NCI-H2227 (cell line): ENCODE data around the gene C4orf46.
A peak's percentile ranks its signal among the peaks of the same experiment; 100 is the strongest.
"Not testable (repeated sequence)": the region's sequence is repeated elsewhere in the genome, so short reads cannot be mapped to it uniquely, and the experiment has no call there.

ENCODE experiments used
- DNase-seq: peaks from one replicate; lab custom pipeline; 2025; ENCODE audit not compliant: unreplicated experiment; lab: John Stamatoyannopoulos, UW

The C4orf46 gene

DNA sequence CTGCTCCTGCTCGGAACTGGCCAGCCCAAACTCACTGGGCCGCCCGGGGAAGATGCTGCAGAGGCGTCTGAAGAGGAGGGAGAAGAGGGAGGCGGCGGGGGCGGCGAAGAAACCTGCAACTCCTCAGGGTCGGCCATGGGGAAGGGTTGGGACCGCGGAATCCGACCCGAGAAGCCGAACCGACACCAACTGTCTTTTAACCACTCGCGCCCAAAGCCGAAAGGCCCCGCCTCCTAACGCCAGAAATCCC, at the start of gene C4orf46:
Gene C4orf46 (minus strand): TSS at position 223 of the 250 bp plus-strand sequence. CDS start 86 bp downstream, at position 137.
- no peak for DNase-seq

DNA sequence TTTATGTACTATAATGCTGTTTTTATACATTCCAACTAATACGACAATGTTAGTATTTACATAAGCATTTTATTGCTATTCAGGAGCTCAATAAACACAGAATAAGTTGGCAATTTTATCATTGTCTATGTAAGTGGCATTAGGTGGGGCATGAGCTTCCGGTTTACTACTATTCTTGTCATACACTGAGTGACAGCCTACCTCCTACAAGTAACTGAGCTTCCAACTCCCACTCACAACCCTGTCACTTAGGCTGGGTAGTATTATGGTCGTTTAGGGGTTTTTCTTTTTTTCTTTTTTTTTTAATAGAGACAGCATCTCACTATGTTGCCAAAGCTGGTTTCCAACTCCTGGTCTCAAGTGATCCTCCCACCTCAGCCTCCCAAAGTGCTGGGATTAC, 44.1 kb upstream of the C4orf46 start:
- no peak for DNase-seq

DNA sequence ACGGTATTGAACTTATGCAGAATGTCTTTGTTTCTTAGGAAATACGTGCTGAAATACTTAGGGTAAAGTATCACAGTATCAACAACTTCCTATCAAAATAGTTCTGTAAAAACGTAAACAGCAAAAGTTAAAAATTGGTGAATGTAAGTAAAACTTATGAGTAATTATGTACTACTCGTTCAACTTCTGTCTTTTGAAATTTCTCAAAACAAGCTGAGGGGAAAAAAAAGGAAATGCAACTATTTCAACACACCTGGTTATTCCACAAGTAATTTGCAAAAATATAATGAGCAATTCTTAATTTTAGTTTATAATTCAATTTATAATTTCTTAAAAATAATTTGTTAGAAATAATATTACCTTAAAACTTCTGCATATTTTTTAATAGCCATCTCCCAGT, 43.2 kb upstream of the C4orf46 start:
- DNase-seq = no peak

DNA sequence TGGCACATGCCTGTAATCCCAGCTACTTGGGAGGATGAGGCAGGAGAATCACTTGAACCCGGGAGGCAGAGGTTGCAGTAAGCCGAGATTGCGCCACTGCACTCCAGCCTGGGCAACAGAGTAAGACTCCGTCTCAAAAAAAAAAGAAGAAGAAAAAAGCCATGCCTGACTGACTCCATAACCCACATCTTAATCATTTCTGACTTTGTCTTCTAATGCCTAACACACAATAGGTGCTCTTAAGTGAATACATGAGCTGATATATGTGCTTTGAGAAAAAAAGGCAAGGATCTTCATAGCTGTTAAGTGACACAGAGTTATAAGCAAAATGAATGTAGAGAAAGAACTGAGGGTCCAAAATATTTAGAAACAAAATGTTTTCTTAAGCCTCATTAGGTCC, 40.9 kb upstream of the C4orf46 start:
- not testable (repeated sequence) for DNase-seq

DNA sequence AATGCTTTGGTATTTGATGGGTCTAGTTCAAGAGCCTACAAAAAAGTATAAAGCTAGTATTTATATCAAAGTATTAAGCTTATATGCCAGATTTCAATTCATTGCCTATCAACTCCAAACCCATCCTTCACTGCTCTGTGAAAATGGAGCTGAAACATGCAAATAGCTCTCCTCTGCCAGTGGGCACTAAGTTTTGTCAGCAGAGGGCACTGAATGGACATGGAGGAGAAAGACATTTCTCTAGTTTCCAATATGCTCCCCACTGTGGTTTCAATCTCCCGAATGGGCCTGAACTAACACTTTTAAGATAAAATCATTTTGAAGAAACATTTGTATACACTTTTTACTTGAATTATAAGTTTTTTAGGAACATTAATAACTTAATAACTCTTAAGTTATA, 39.1 kb upstream of the C4orf46 start:
- peak; percentile 0 for DNase-seq

DNA sequence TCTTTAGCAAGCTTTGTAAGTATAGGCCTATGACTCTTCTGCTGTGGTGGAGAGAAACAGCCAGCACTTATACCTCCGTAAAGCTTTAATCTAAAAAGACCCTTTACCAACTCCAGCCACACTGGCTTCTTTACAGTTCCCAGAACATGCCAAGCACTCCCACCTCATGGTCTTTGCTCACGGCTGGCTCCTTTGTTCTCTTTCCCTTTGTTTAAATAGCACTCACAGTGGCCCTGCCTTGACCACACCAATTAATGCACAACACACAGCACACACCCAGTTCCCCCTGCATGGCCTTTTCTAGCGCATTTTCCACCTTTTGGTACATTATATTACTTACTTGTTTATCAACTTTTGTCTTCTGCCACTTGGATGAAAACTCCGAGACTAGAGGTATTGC, 32.6 kb upstream of the C4orf46 start:
- no peak for DNase-seq

DNA sequence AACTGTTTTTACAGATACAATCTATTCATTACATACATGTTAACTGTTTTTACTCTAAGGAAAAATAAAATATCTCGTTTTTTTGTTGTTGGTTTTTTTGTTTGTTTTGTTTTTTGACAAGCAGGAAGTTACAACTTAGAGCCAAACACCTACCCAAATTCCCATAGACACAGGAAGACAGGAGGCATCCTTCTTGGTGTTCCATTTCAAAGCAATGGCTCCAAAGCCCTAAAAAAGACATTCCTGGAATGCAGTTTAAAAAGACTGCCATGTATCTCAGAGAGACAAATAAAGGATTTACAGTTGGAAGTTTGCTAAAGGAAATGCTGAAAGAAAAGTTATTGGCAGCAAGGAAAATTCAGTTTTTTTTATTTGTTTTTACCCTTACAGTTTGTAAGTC, 17.1 kb upstream of the C4orf46 start:
- DNase-seq = no peak

DNA sequence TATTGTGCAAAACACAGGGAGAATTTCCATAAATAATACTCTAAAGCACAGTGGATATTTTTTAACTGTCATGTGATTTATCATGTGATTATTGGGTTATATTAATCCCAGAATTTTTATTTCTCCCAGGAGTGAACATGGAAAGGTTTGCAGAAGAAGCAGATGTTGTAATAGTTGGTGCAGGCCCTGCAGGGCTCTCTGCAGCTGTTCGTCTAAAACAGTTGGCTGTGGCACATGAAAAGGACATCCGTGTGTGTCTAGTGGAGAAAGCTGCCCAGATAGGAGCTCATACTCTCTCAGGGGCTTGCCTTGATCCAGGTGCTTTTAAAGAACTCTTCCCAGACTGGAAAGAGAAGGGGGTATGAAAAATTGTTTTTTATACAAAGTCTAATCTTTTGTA, 10.4 kb upstream of the C4orf46 start:
- DNase-seq = no peak

DNA sequence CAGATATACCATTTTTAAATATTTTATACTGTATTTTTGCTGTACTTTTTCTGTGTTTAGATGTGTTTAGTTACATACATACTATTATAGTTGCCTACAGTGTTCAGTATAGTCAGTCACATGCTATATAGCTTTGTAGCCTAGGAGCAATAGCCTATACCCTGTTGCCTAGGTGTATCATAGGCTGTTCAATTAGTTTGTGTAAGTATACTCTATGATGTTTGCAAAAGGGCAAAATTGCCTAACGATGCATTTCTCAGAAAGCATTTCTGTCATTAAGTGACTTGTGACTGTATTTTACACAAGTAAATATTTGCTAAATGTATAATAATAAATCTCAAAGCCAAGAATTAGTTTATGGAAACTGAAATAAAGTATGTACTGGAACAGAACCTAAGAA, 9.9 kb upstream of the C4orf46 start:
- no peak for DNase-seq

DNA sequence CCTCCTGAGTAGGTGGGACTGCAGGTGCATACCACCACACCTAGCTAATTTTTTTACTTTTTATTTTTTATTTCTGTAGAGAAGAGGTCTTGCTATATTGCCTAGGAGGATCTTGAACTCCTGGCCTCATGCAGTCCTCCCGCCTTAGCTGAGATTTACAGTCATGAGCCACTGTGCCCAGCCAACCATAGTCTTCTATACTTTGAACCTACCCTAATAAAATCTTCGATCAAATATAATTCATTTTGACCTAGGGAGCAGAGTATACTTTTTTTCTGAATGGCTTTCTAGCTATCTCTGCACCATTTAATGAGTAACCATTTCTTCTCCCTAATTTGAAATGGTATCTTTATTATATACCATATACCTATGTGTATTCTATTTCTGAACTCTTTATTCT, 7.1 kb upstream of the C4orf46 start:
- no peak for DNase-seq

DNA sequence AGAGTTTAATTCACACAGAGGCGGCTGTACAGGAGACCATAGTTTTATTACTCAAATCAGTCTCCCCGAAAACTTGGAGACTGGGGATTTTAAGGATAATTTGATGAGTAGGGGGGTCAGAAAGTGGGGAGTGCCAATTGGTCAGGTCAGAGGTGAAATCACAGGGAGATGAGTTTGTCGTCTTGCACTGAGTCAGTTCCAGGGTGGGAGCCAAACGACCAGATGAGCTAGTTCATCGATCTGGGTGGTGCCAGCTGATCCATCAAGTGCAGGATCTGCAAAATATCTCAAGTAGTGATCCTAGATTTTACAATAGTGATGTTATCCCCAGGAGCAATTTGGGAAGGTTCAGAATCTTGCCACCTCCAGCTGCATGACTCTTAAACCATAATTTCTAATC, 4.4 kb upstream of the C4orf46 start:
- DNase-seq = no peak

DNA sequence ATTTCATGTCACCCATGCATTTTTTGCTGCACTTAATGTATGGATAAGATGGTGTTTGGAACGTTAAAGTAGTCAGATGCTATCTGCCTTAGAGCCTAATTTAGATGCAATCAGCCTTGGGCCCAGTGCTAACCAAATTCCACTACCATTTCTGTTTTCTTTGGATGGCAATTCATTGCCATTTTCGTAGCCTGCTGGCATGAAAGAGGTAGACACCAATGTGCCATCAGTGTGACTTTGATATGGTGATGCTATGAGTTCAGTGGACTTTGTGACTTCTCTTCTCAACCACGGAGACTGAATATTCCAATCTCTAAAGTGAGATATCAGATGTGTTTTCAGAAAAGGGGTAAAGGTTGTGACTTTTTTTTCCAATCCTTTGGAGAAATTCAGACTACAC, 1.9 kb upstream of the C4orf46 start:
- no peak for DNase-seq

DNA sequence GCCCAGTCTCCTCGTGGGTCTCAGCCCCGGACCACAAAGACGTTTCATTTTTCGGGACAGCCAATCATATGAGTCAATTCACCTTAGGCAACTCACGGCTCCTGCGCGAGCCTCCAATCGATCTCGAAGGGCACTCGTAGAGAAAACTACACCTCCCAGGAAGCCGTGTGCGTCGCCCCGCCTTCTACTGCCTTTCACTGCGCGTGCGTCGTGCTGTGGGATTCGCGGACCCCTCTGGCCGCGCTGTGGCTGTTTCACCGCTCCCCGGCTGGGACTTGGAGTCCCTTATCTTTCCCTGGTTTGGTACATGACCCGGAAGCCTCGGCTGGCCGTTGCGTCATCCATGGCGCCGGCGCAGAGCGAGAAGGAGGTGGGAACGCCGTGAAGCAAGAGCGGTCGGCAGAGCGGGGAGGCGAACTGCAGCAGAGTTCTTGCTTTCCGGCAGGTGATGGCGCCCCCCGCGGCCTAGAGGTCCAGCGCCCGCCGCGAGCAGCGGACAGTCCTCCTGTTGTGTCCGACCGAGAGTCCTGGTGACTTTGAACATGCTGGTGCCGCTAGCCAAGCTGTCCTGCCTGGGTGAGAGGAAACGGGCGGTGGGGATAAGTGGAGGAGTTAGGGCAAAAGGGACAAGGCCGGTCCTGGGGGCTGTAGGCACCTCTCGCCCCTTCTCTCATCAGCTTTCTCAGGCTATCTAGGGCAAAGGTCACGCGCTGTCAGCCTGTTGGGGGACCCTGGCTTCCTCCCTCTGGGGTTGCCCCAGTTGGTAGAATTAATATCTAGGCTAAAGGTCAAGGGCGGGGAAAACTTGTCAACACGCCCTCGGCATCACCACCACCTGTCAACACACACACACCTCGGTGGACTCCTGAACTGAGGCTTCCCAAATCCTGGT, 474 bp upstream of the C4orf46 start, which contains the start of gene ETFDH:
Gene ETFDH (plus strand): TSS at position 382 of the 892 bp plus-strand sequence. CDS start 161 bp downstream, at position 543.
- peak; percentile 97 for DNase-seq

DNA sequence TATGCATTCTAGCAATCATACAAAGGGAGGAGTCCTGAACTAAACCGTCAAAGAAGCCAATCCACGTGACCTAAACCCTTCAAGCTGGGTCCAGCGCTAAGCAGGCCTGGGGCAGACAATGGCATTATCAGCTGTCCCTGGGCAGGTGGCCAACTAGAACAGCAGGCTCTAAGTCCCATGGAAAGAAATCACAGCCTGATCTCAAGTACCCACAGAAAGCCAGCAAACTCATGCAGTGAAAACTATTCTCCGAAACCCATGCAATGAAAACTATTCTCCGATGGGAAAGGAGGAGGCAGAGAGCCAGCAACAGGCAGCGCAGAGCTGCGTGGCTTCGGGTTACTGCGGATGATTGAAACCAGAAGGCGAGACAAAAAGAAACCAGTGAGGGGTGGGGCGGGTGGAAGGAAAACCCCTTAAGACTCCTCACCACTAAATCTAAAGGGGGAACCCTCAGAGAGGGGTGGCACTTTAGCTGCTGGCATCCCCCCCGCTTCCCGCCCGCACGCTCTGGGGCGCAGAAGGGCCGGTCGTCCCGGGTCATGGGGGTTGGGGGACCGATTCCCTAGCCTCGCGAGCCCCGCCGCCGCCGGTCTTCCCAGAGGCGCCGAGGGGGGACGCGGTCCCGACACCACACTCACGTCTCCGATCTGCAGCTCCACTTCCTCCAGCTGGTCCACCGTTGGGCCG, 567 bp downstream of the C4orf46 start:
- peak; percentile 60 for DNase-seq

DNA sequence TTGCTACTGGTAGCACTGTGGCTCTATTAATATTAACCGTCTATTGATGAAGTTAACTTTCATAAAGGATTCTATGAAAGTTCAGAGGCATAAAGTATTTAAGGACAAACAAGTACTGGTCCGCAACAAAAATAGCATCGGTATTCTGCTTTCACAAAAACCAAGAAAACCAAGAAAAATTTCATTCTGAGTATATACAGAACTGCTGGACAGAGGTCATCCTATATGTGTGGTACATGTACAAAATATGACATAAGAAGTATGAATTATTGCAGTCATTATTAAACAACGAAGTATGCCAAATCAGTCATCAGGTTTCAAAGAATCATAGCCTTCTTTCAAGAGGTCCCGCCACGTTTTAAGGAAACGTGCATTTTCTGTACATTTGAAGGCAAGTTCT, 2.4 kb downstream of the C4orf46 start:
- no peak for DNase-seq

DNA sequence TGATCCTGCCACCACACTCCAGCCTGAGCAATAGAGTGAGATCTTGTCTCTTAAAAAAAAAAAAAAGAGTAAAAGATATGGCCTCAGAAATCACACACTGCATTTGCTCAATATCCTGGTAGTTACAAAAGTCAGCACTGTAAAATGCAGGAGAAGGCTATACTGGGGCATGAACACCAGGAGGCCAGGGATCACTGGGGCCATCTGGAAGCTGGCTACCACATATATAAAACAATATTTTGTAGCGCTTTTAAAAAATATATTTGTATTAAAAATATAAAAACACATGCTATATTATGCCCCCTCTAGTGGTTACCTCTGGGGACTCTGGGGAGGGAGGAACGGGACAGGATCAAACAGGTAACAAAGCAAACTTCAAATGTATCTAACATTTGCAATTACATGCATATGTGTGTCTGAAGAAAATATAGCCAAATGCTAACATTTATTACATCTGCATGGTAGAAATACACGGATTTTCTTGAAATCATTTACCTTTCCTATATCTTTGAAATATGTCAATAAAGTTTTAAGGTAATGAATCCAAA, 4.0 kb downstream of the C4orf46 start:
- no peak for DNase-seq

DNA sequence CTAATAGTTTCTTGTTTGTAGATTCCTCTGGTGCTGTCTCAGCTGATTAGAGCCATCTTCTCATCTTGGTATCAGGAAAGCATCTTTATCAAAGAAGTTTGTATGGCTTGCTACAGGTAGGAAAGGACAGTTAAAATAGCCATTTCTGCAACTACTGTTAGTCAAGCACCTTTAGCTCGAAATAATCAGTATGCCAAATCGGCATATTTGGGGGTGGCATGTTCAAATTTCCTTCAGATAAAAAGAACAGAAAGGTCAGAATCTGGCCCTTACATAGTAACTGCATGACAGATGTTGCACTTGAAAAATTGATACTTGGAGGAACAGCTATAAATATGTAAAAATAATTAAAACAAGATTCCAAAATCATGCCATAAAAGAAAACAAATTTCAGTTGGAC, 4.8 kb downstream of the C4orf46 start:
- no peak for DNase-seq

DNA sequence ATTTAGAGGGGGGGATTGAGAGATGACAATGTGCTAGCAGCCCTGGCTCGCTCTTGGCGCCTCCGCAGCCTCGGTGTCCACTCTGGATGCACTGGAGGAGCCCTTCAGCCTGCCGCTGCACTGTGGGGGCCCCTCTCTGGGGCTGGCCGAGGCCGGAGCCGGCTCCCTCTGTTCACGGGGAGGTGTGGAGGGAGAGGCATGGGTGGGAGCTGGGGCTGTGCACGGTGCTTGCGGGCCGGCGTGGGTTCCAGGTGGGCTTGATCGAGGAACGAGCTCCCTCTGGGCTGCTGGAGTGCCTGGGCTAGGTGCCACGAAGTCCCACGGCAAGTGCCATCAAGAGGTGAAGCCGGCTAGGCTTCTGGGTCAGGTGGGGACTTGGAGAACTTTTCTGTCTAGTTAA, 6.9 kb downstream of the C4orf46 start:
- no peak for DNase-seq

DNA sequence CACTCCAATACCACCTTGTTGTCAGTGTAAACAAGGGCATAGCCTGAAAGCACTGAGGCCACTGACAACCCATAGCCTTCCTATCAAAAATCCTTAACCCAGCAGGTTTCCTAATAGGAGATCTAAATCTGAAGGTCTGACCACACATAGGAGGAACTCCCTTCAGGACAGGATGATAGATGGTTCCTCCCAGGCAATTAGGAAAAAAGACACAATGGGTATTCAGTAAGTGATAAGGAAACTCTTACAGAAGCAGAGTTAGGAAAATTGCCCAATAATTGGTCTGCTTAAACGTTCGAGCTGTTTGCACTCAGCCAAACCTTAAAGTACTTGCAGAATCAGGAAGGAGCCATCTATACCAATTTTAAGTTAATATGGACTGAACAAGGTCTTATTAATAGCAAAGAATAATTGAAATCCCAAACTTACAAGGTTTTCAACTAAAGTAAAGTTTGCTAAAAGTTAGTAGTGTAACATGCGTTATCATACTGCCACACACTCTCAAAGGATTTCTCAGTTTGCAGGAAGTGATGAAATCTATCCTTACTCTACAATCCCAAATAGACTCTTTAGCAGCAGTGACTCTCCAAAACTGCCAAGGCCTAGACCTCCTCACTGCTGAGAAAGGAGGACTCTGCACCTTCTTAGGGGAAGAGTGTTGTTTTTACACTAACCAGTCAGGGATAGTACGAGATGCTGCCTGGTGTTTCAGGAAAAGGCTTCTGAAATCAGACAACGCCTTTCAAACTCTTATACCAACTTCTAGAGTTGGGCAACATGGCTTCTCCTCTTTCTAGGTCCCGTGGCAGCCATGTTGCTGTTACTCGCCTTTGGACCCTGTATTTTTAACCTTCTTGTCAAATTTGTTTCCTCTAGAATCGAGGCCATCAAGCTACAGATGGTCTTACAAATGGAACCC, 7.7 kb downstream of the C4orf46 start:
- not testable (repeated sequence) for DNase-seq

DNA sequence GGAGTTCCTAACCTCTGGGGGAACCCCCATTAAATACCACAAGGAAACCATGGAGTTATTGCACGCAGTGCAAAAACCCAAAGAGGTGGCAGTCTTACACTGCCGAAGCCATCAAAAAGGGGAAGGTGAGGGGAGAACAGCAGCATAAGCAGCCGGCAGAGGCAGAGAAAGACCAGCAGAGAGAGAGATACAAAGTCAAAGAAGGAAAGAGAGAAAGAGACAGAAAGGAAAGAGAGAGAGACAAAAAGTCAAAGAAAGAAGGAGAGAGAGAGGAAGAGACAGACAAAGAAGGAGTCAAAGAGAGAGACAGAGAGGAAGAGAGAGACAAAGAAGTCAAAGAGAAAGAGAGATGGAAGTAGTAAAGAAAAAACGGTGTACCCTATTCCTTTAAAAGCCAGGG, 8.4 kb downstream of the C4orf46 start:
- DNase-seq = not testable (repeated sequence)

DNA sequence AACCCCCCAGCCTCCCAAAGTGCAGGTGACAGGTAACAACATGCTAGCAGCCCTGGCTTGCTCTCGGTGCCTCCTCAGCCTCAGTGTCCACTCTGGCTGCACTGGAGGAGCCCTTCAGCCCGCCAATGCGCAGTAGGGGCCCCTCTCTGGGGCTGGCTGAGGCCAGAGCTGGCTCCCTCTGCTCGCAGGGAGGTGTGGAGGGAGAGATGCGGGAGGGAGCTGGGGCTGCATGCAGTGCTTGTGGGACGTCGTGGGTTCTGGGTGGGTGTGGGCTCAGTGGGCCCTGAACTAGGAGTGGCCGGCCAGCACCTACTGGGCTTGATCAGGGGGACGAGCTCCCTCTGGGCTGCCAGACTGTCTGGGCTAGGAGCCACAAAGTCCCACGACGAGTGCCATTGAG, 14.4 kb downstream of the C4orf46 start:
- DNase-seq = no peak
